HepG2 (cell line): ENCODE results near the gene MRFAP1L1. TPM values are rescaled to one million over a fixed set of nuclear protein-coding genes. Genes with fewer than 3 reads are reported as not detected.
A peak's percentile ranks its signal among the peaks of the same experiment; 100 is the strongest.

Experiments used
- ARHGAP35 ChIP-seq: sonication (generic); formaldehyde crosslinking; IDR thresholded peaks from 2 replicates; pipeline ENCODE4 v1.9.0; 2022; ENCODE audit warnings: mild to moderate bottlenecking, inconsistent platforms, moderate library complexity, missing genetic modification reagents, borderline replicate concordance
- HNF4G ChIP-seq, 2 experiments: sonication (generic) in 1 of 2; formaldehyde crosslinking in 1 of 2; IDR thresholded peaks; 2 replicates each; pipeline versions ENCODE4 v1.4.0 to v1.6.1; 2011 to 2020; ENCODE audit warnings: borderline replicate concordance in 2 of 2, low read depth in 2 of 2, mild to moderate bottlenecking in 2 of 2, low read length in 1 of 2, missing genetic modification reagents in 1 of 2, moderate library complexity in 1 of 2
- IRF9 ChIP-seq: sonication (generic); formaldehyde crosslinking; IDR thresholded peaks from 2 replicates; pipeline ENCODE4 v1.8.0; 2022; ENCODE audit warnings: missing genetic modification reagents, mild to moderate bottlenecking, borderline replicate concordance
- KDM3A ChIP-seq: IDR thresholded peaks from 2 replicates; pipeline ENCODE4 v1.6.1; 2018; ENCODE audit warnings: low read depth, missing compliant biosample characterization
- SOX6 ChIP-seq, 2 experiments: fragments of 450-650 bp in 1 of 2; sonication (generic) in 1 of 2; formaldehyde crosslinking in 1 of 2; IDR thresholded peaks; 2 replicates each; pipeline versions ENCODE4 v1.4.0 to v1.6.1; 2017 to 2020; ENCODE audit warnings: antibody characterized with exemption in 1 of 2, mild to moderate bottlenecking in 1 of 2, missing genetic modification reagents in 1 of 2
- TBP ChIP-seq: sonication (generic); formaldehyde crosslinking; IDR thresholded peaks from 2 replicates; pipeline ENCODE4 v1.5.0; 2020; ENCODE audit warnings: missing genetic modification reagents
- TEAD2 ChIP-seq: sonication (generic); formaldehyde crosslinking; IDR thresholded peaks from 2 replicates; pipeline ENCODE4 v1.9.0; 2021; ENCODE audit warnings: missing genetic modification reagents
- TERF1 ChIP-seq: sonication (generic); formaldehyde crosslinking; IDR thresholded peaks from 2 replicates; pipeline ENCODE4 v1.8.0; 2022; ENCODE audit warnings: mild to moderate bottlenecking, missing genetic modification reagents, moderate library complexity
- TP53 ChIP-seq: sonication (generic); formaldehyde crosslinking; conservative IDR thresholded peaks from 2 replicates; pipeline ENCODE4 v1.4.0; 2020; ENCODE audit warnings: missing genetic modification reagents
- TRAFD1 ChIP-seq: sonication (generic); formaldehyde crosslinking; IDR thresholded peaks from 2 replicates; pipeline ENCODE4 v1.5.1; 2020; ENCODE audit warnings: missing genetic modification reagents, mild to moderate bottlenecking, borderline replicate concordance
- ZFP1 ChIP-seq: IDR thresholded peaks from 2 replicates; pipeline ENCODE4 v1.6.1; 2016
- ZFY ChIP-seq: sonication (generic); formaldehyde crosslinking; IDR thresholded peaks from 2 replicates; pipeline ENCODE4 v1.4.0; 2020; ENCODE audit warnings: missing genetic modification reagents
- ZNF281 ChIP-seq: sonication (generic); formaldehyde crosslinking; IDR thresholded peaks from 2 replicates; pipeline ENCODE4 v1.4.0; 2020; ENCODE audit warnings: missing genetic modification reagents, borderline replicate concordance
- ZNF451 ChIP-seq: sonication (generic); formaldehyde crosslinking; IDR thresholded peaks from 2 replicates; pipeline ENCODE4 v1.5.0; 2020; ENCODE audit warnings: mild to moderate bottlenecking, missing genetic modification reagents
- ZNF782 ChIP-seq: sonication (generic); formaldehyde crosslinking; IDR thresholded peaks from 2 replicates; pipeline ENCODE4 v1.4.0; 2020; ENCODE audit warnings: missing genetic modification reagents, mild to moderate bottlenecking, borderline replicate concordance
- polyA plus RNA-seq, 8 experiments: library from polyadenylated mRNA; depleted of rRNA in 3 of 8; stranded (reverse) in 7 of 8; unstranded in 1 of 8; fragments of >200 nt; fragmentation: Illumina TruSeq in 4 of 8; extraction: Trizol in 4 of 8; gene quantifications; 2 replicates each; pipeline versions ENCODE4 v1.2.1 to v1.2.3, GENCODE V29; 2011 to 2016; ENCODE audit warnings: low read depth in 4 of 8, missing spikeins in 1 of 8, mixed read lengths in 1 of 8; ENCODE audit not compliant: insufficient read depth in 1 of 8
- total RNA-seq, 5 experiments: library from RNA; depleted of rRNA; stranded (reverse); fragments of >200 nt; fragmentation: Illumina TruSeq; extraction: Trizol; gene quantifications; 2 replicates each; pipeline ENCODE4 v1.2.3, GENCODE V29; 2016; ENCODE audit warnings: low read depth in 1 of 5

Gene MRFAP1L1
- total and polyA plus RNA-seq, 2 of the 13 experiments (the other 11 are each of a cell fraction or from before 2014, with no cell fraction given) = 44.8 to 76.6 TPM

GRCh38 chr4:6749340-6750171 is 39.9 kb upstream of the MRFAP1L1 start (continued):
- TF ChIP-seq HNF4G (IDR thresholded peaks at IDR 0.05; ENCODE audit: borderline replicate concordance, low read depth, low read length) (peak; percentile 74; the same call in 1 of the 2 replicates), HNF4G (CRISPR knock-in tag; IDR thresholded peaks at IDR 0.05; ENCODE audit: borderline replicate concordance, low read depth) (peak; percentile 90), TERF1 (CRISPR knock-in tag) (no peak), ZFY (CRISPR knock-in tag) (peak; percentile 86), TP53 (CRISPR knock-in tag) (0 out of 2 replicates have a peak, but pooled peaks have one; percentile 76), ZNF281 (CRISPR knock-in tag) (no peak), ZNF782 (peak; percentile 92; the same call in 1 of the 2 replicates), ZFP1 (CRISPR knock-in tag) (0 out of 2 replicates have a peak, but pooled peaks have one; percentile 28), TRAFD1 (CRISPR knock-in tag) (peak; percentile 99), SOX6 (IDR thresholded peaks at IDR 0.05) (no peak), SOX6 (CRISPR knock-in tag; IDR thresholded peaks at IDR 0.05) (peak; percentile 90), KDM3A (no peak), IRF9 (CRISPR knock-in tag) (peak; percentile 94), ARHGAP35 (CRISPR knock-in tag) (peak; percentile 36; the same call in 1 of the 2 replicates), TEAD2 (CRISPR knock-in tag) (no peak), TBP (CRISPR knock-in tag) (peak; percentile 86; the same call in 1 of the 2 replicates), ZNF451 (CRISPR knock-in tag) (peak; percentile 66; the same call in 1 of the 2 replicates)
